ENCODE results near the gene SYNDIG1. TPM values are rescaled to one million over a fixed set of nuclear protein-coding genes. Genes with fewer than 3 reads are reported as not detected.
"Not testable (repeated sequence)": the region's sequence is repeated elsewhere in the genome, so short reads cannot be mapped to it uniquely, and the experiment has no call there.

The SYNDIG1 gene
- total RNA-seq, 2 experiments from 2014 or later = not detected

- Mint-ChIP-seq H3K27me3 (peaks cover 9% of the 10 kb centered on the region), H3K9me3 (no peaks in the 10 kb centered on the region), H3K27ac (no peak overlapping the region), H3K4me3 (no peak overlapping the region), H3K36me3 (no peaks in the 10 kb centered on the region), H3K4me1 (no peaks in the 10 kb centered on the region)
- DNase-seq = no peak
Measured at GRCh38 chr20:24506146-24506545, 36.7 kb downstream of the SYNDIG1 start.

GRCh38 chr20:24506696-24507095 is 37.3 kb downstream of the SYNDIG1 start:
- Mint-ChIP-seq H3K4me1 (no peaks in the 10 kb centered on the region), H3K27me3 (peaks cover 12% of the 10 kb centered on the region), H3K9me3 (no peaks in the 10 kb centered on the region), H3K4me3 (no peak overlapping the region), H3K36me3 (no peaks in the 10 kb centered on the region), H3K27ac (no peak overlapping the region)
- DNase-seq = no peak

GRCh38 chr20:24507182-24507853 is 37.9 kb downstream of the SYNDIG1 start:
- Mint-ChIP-seq H3K9me3 (no peaks in the 10 kb centered on the region), H3K27me3 (peaks cover 12% of the 10 kb centered on the region), H3K27ac (no peak overlapping the region), H3K36me3 (no peaks in the 10 kb centered on the region), H3K4me1 (no peaks in the 10 kb centered on the region), H3K4me3 (no peak overlapping the region)
- DNase-seq = no peak

GRCh38 chr20:24512441-24512840 is 43.0 kb downstream of the SYNDIG1 start:
- H3K9me3 Mint-ChIP-seq, H3K27ac Mint-ChIP-seq, DNase-seq, H3K4me1 Mint-ChIP-seq, H3K27me3 Mint-ChIP-seq, H3K36me3 Mint-ChIP-seq, H3K4me3 Mint-ChIP-seq: not testable (repeated sequence)

GRCh38 chr20:24518515-24518914 is 49.1 kb downstream of the SYNDIG1 start:
- DNase-seq = no peak
- no peaks in the 10 kb centered on the region for H3K9me3 Mint-ChIP-seq
- no peaks in the 10 kb centered on the region for H3K27me3 Mint-ChIP-seq
- H3K4me1 Mint-ChIP-seq = peaks cover 1% of the 10 kb centered on the region
- H3K4me3 Mint-ChIP-seq = no peak overlapping the region
- no peaks in the 10 kb centered on the region for H3K36me3 Mint-ChIP-seq
- H3K27ac Mint-ChIP-seq = no peak overlapping the region

- Mint-ChIP-seq H3K4me1 (peaks cover 1% of the 10 kb centered on the region), H3K4me3 (no peak overlapping the region), H3K9me3 (no peaks in the 10 kb centered on the region), H3K27ac (no peak overlapping the region), H3K36me3 (no peaks in the 10 kb centered on the region), H3K27me3 (no peaks in the 10 kb centered on the region)
- DNase-seq = no peak
Measured at GRCh38 chr20:24519476-24519875, 50.0 kb downstream of the SYNDIG1 start.

- Mint-ChIP-seq H3K9me3 (no peaks in the 10 kb centered on the region), H3K27me3 (no peaks in the 10 kb centered on the region), H3K4me3 (no peak overlapping the region), H3K27ac (no peak overlapping the region), H3K4me1 (peaks cover 1% of the 10 kb centered on the region), H3K36me3 (no peaks in the 10 kb centered on the region)
- no peak for DNase-seq
Measured at GRCh38 chr20:24521032-24521431, 51.6 kb downstream of the SYNDIG1 start.

GRCh38 chr20:24522452-24523330 is 53.3 kb downstream of the SYNDIG1 start:
- no peak overlapping the region for H3K27ac Mint-ChIP-seq
- H3K9me3 Mint-ChIP-seq = no peaks in the 10 kb centered on the region
- no peak for DNase-seq
- no peaks in the 10 kb centered on the region for H3K36me3 Mint-ChIP-seq
- no peaks in the 10 kb centered on the region for H3K27me3 Mint-ChIP-seq
- H3K4me3 Mint-ChIP-seq = no peak overlapping the region
- H3K4me1 Mint-ChIP-seq = peaks cover 1% of the 10 kb centered on the region

GRCh38 chr20:24523661-24524060 is 54.2 kb downstream of the SYNDIG1 start:
- Mint-ChIP-seq H3K9me3 (no peaks in the 10 kb centered on the region), H3K4me3 (no peak overlapping the region), H3K27ac (no peak overlapping the region), H3K4me1 (peaks cover 1% of the 10 kb centered on the region), H3K27me3 (no peaks in the 10 kb centered on the region), H3K36me3 (no peaks in the 10 kb centered on the region)
- no peak for DNase-seq

- no peak for DNase-seq
- Mint-ChIP-seq H3K4me1 (peaks cover 3% of the 10 kb centered on the region), H3K27me3 (no peaks in the 10 kb centered on the region), H3K4me3 (no peak overlapping the region), H3K9me3 (no peaks in the 10 kb centered on the region), H3K36me3 (no peaks in the 10 kb centered on the region), H3K27ac (no peak overlapping the region)
Measured at GRCh38 chr20:24528583-24529368, 59.3 kb downstream of the SYNDIG1 start.

GRCh38 chr20:24529369-24529719 is 59.9 kb downstream of the SYNDIG1 start:
- no peak for DNase-seq
- H3K4me3 Mint-ChIP-seq = no peak overlapping the region
- H3K36me3 Mint-ChIP-seq = no peaks in the 10 kb centered on the region
- no peak overlapping the region for H3K27ac Mint-ChIP-seq
- peaks cover 3% of the 10 kb centered on the region for H3K4me1 Mint-ChIP-seq
- no peaks in the 10 kb centered on the region for H3K9me3 Mint-ChIP-seq
- H3K27me3 Mint-ChIP-seq = no peaks in the 10 kb centered on the region

GRCh38 chr20:24530131-24530680 is 60.8 kb downstream of the SYNDIG1 start:
- Mint-ChIP-seq H3K9me3 (no peaks in the 10 kb centered on the region), H3K27me3 (no peaks in the 10 kb centered on the region), H3K4me3 (no peak overlapping the region), H3K4me1 (peaks cover 3% of the 10 kb centered on the region), H3K27ac (no peak overlapping the region), H3K36me3 (no peaks in the 10 kb centered on the region)
- no peak for DNase-seq

- peaks cover 3% of the 10 kb centered on the region for H3K4me1 Mint-ChIP-seq
- no peaks in the 10 kb centered on the region for H3K27me3 Mint-ChIP-seq
- no peak overlapping the region for H3K4me3 Mint-ChIP-seq
- H3K36me3 Mint-ChIP-seq = no peaks in the 10 kb centered on the region
- DNase-seq = no peak
- no peak overlapping the region for H3K27ac Mint-ChIP-seq
- no peaks in the 10 kb centered on the region for H3K9me3 Mint-ChIP-seq
Measured at GRCh38 chr20:24531202-24531601, 61.8 kb downstream of the SYNDIG1 start.

- Mint-ChIP-seq H3K4me1 (peaks cover 3% of the 10 kb centered on the region), H3K27me3 (no peaks in the 10 kb centered on the region), H3K9me3 (no peaks in the 10 kb centered on the region), H3K4me3 (no peak overlapping the region), H3K27ac (no peak overlapping the region), H3K36me3 (no peaks in the 10 kb centered on the region)
- DNase-seq = no peak
Measured at GRCh38 chr20:24531631-24532419, 62.4 kb downstream of the SYNDIG1 start.

Measured in activated naive CD8-positive, alpha-beta T cell treated with anti-CD3 and anti-CD28 coated beads for 36 hours (primary cell).